Measurements from ENCODE around the gene ANKRD13B.
A peak's percentile ranks its signal among the peaks of the same experiment; 100 is the strongest.

Gene ANKRD13B

DNA sequence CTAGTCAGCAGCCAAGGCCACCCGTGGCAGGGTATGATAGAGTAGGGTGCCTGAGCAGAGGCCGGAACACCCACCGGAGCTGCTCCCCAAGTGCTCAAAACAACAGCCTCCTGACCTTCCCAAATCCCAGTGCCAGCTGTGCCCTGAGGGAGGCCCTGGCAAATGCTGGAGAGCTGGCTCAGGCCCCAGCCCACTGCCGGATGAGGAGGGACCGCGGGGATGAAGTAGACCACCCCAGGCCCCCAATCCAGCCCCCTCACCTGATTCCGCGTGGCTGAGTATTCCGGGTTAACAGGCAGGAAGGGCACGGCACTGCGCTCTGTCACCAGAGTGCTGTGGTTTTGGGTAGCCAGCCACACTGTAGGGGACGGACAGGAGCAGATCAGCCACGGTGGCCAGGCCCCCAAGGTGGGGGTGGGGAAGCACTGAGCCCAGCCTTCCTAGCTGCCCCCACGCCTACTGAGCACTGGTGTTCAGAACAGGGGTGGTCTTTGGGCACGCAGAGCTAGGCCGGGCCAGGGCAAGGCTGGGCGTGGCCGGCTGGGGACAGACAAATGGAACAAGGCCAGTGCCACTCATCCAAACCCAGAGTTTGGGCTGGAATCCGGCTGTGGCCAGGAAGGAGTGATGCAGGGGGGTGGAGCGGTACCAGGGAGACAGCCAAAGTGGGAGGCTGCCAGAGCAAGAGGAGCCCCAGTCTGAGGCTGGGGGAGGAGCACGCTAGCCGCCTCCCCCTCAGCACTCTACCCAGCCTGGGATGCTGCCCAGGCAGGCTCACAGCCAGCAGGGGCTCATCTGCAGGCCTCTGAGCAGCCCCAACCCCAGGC, 15.3 kb upstream of the ANKRD13B start:
- H3K4me3 ChIP-seq (ENCODE audit: low read depth, low read length) = no peak overlapping the region
- DNase-seq (ENCODE audit: low read depth) = no peak
- TF ChIP-seq, protein P1, sequence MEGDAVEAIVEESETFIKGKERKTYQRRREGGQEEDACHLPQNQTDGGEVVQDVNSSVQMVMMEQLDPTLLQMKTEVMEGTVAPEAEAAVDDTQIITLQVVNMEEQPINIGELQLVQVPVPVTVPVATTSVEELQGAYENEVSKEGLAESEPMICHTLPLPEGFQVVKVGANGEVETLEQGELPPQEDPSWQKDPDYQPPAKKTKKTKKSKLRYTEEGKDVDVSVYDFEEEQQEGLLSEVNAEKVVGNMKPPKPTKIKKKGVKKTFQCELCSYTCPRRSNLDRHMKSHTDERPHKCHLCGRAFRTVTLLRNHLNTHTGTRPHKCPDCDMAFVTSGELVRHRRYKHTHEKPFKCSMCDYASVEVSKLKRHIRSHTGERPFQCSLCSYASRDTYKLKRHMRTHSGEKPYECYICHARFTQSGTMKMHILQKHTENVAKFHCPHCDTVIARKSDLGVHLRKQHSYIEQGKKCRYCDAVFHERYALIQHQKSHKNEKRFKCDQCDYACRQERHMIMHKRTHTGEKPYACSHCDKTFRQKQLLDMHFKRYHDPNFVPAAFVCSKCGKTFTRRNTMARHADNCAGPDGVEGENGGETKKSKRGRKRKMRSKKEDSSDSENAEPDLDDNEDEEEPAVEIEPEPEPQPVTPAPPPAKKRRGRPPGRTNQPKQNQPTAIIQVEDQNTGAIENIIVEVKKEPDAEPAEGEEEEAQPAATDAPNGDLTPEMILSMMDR (IDR thresholded peaks at IDR 0.05; ENCODE audit: insufficient read depth, low read depth, low read length, missing control alignments) = no peak

DNA sequence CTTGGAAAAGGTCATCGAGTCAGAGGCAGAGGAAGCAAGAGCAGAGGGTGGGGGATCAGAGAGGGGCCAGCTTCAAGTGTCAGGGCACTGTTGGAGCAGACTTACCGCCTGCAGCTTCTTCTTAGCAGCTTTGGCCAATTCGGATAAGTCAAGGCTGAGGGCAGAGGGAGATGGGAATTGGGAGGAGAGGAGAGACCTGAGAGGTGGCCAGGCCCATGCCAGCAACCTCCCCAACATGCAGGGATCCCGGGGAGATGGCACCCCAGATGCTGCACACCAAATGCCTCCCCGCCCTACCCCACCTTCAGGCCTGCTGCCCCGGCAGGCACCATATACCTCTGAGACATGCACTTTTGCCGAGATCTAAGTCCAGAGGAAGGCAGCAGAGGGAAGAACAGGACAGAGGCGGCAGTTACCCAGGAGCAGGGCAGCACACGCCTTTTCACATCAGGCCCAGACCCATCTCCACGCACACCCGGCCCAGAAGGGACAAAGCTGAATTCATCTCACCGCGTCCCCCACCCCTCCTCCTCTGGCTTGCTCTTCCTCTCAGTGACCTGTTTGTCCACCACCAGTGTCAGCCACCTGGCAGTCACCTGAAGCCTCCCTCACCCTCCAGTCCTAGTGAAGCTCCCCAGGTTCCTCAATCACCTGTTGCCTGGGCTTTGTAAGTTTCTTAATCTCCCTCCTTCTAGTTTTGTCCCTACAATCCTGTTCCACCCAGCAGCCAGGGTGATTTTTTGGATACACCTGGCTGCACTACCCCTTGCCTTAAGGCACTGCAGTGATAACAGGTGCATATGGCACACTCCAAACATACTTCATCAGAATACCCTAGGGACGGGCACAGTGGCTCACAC, 14.1 kb upstream of the ANKRD13B start:
- TF ChIP-seq, protein P1 (IDR thresholded peaks at IDR 0.05; ENCODE audit: insufficient read depth, low read depth, low read length, missing control alignments) = no peak
- H3K4me3 ChIP-seq (ENCODE audit: low read depth, low read length) = no peak overlapping the region
- no peak for DNase-seq (ENCODE audit: low read depth)

DNA sequence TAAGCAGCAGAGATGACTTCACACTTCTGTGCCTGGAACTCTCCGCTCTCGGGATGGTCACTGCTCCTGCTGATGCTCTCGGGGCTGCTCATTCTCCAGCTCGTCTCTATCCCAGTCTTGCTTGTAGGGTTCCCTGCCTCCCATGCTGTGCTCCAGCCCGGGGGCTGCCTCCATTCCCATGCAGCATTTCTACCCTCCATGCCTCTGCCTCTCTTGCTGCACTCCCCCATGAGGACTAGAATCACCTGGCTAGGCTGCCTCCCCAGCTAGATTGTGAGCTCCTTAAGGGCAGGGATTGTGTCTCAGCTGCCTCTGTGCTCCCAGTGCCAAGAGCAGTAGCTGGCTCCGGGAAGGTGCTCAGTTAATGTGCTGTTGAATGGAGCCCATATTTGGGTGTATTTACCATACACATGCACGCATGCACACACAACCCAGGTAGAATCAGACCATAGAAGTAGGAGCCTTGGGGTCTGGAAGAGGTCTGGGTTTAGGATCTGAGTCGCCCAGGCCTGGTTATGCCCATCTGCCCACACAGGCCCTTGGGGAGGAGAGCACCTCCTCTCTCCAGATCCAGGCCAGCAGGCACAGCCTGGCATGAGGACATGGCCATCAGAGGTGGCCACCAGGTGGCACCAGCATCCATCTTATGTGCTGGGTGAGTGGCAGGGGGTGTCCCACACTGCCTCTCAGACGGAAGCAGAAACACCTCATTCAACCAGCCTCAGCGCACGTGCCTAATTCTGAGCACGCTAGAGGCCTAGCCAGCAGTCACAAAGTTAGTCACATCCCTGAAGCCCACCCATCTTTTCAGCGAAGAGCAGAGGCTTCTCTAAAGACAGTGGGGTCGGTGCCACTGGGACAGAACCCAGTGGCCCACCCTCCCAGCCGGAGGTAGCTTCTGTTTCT, 12.8 kb upstream of the ANKRD13B start:
- TF ChIP-seq, protein P1 (IDR thresholded peaks at IDR 0.05; ENCODE audit: insufficient read depth, low read depth, low read length, missing control alignments) = peak; percentile 93
- DNase-seq (ENCODE audit: low read depth) = peak; percentile 91
- H3K4me3 ChIP-seq (ENCODE audit: low read depth, low read length) = no peak overlapping the region

DNA sequence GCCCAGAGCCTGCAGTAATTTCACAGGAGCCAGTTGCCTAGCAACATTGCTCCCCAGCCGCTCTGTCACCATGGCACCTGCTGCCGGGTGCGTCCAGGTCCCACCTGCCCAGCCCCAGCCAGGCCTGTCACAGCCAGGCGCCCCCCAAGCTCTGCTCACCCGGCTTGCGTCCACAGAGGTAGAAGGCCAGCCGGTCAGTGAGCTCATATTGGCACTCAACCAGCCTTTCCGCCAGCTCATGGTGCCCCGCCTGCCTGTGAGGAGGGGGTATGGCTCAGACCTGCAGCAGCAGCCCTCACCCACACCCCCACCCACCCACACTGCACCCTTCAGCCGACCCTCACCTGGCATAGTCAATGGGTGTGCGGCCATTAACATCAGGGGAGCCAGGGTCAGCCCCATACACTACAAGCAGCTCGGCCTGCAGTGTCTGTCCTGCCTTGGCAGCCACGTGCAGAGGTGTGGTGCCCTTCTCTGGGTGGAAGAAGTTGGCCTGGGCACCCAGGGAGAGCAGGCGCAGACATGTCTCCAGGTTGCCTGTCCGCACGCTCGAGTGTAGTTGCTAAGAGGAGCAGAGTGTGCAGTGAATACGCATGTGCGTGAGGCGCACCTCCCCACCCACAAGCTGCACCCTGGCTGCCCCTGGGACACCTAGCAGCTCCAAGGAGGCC, 11.2 kb upstream of the ANKRD13B start:
- TF ChIP-seq, protein P1 (IDR thresholded peaks at IDR 0.05; ENCODE audit: insufficient read depth, low read depth, low read length, missing control alignments) = no peak
- DNase-seq (ENCODE audit: low read depth) = no peak

DNA sequence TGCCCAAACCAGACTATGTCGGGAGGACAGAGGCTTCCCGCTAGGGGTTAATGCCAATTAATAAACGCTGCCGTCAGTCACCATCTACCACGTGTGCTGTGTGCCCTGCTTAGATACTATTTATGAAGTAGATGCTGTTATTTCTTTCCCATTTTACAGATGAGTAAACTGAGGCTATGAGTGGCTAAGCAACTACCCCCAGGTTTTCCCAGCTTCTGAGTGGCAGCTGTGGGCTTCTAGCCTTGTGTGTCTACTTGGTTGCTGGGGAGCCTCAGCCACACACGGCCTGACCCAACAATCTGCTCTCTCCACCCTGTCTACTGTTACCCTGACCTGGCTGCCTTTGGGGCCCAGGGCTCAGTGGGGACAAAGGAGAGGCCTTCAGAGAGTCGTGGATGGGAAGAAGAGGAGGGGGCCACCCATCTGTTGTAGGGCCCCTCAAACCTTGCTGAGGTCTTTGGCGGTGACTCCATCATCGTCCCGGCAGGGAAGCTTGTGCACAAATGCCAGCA, 10.6 kb upstream of the ANKRD13B start:
- TF ChIP-seq, protein P1 (IDR thresholded peaks at IDR 0.05; ENCODE audit: insufficient read depth, low read depth, low read length, missing control alignments) = no peak
- DNase-seq (ENCODE audit: low read depth) = no peak
- H3K4me3 ChIP-seq (ENCODE audit: low read depth, low read length) = no peak overlapping the region

More for the DNA sequence above, 11.2 kb upstream of the ANKRD13B start:
- no peak overlapping the region for H3K4me3 ChIP-seq (ENCODE audit: low read depth, low read length)

DNA sequence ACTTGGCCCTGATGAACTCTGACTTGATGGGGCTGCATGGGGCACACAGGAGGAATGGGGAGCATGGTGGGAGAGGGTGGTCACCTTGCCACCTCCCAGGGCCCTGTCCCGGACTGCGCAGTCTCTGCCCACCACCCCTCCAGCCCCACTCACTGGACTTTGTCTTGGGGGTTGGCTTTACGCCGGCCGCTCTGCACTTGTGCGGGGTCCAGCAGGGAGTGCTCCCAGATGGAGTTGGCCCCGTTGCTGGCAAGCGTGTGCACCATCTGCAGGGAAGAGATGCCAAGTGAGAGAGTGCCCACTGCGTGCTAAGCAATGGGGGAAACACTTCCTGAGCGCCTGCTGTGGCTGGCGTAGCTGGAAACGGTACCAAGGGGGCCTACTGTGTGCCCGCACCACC, 10.2 kb upstream of the ANKRD13B start:
- H3K4me3 ChIP-seq (ENCODE audit: low read depth, low read length) = no peak overlapping the region
- no peak for DNase-seq (ENCODE audit: low read depth)
- TF ChIP-seq, protein P1 (IDR thresholded peaks at IDR 0.05; ENCODE audit: insufficient read depth, low read depth, low read length, missing control alignments) = no peak

All from GM12865 (cell line).